Islet of Langerhans (tissue), 1 donor: ENCODE data around the gene PDP2.
"Not testable (repeated sequence)": the region's sequence is repeated elsewhere in the genome, so short reads cannot be mapped to it uniquely, and the experiment has no call there.

Experiments
- FAIRE-seq: peaks from one replicate; lab custom pipeline; 2011; peaks lifted over from hg19 to GRCh38; lab: Jason Lieb, UNC

The PDP2 gene

DNA sequence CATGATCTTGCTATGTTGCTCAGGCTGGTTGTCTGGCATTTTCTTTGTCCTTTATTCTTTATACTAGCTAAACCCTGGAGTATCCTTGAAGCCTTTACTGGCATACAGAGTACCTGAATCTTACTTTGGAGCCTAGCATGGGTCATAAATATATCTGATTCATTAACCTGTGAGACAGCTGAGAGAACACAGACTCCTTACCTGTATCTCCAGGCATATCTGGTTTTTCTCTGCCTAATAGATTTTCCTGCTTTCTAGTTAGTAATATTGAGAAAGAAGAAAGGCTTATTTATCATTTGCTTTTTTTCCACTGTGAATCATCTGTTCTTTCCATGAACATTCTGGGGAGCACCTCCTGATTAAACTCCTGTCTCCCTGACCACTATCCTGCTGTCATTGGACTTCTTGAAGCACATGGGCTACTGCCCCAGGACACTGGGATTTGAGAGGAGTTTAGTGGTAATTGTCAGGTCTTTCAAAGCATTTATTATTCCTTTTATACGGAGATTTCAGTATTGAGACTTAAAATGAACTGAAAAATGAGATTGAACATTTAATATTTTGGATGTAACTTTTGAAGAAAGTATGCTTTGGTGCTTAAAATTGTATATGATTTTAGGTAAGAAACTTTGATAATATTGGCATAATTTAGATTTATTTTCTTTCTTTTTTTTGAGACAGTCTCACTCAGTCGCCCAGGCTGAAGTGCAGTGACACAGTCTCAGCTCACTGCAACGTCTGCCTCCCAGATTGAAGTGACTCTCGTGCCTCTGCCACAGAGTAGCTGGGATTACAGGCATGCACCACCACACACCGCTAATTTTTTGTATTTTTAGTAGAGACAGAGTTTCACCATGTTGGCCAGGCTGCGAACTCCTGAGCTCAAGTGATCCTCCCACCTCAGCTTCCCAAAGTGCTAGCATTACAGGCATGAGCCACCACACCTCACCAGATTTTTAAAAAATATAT is 8.6 kb downstream of the PDP2 start:
- FAIRE-seq, result no peak

DNA sequence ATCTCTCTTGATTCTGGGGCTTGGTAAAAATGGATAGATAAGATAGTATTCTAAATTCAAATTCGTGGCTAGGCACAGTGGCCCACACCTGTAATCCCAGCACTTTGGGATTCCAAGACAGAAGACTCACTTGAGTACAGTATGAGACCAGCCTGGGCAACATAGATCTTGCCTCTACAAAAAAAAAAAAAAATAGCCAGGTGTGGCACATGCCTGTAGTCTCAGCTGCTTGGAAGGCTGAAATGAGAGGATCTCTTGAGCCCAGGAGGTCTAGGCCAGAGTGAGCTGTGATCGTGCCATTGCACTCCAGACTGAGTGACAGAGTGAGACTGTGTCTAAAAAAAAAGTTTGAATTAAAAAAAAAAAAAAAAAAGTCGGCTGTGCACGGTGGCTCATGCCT is 9.3 kb downstream of the PDP2 start:
- FAIRE-seq, result no peak

DNA sequence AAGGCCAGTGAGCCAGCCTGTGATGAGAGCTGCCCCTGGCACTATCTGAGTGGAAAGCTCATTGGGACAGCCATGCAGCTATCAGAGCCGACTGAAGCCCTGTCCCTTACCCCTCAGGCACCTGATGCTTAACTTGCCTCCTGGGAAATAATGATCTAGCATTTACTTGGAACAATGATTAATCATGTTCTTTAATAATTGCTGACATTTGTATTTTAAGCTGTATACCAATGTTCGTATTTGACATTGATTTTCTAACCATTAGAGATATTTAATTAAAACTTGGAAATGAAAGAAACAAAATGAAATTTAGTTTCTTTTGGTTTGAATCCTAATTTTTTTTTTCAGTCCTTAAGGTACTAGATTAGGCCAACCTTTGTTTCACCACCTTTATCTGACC is 10.5 kb downstream of the PDP2 start:
- FAIRE-seq, result no peak

DNA sequence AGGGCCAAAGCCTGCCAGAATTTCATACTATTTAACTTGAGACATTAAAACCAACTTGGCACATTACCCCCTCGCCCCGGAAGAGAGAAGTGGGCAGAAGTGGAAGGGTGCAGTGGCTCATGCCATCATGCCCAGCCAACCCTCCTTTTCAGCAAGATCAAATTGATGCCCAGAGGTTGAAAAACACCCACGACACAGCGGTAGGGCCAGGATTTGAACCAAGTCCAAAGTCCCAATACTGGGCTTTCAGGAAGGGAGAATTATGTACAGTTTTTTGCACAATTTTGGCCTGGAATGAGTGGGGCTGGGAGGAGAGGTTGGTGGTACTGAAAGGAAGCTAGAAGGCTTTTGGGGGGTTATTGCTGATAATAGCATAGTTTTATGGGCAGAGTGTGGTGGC is 11.0 kb downstream of the PDP2 start:
- no peak for FAIRE-seq

DNA sequence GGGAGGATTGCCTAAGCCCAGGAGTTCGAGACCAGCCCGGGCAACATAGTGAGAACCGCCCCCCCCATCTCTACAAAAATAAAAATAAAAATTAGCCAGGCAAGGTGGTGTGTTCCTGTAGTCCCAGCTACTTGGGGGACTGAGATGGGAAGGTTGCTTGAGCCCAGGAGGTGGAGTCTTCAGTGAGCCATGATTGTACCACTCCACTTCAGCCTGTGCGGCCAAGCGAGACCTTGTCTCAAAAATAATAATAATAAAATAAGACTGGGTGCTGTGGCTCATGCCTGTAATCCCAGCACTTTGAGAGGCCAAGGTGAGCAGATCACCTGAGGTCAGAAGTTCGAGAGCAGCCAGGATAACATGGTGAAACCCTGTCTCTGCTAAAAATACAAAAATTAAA is 11.5 kb downstream of the PDP2 start:
- no peak for FAIRE-seq

DNA sequence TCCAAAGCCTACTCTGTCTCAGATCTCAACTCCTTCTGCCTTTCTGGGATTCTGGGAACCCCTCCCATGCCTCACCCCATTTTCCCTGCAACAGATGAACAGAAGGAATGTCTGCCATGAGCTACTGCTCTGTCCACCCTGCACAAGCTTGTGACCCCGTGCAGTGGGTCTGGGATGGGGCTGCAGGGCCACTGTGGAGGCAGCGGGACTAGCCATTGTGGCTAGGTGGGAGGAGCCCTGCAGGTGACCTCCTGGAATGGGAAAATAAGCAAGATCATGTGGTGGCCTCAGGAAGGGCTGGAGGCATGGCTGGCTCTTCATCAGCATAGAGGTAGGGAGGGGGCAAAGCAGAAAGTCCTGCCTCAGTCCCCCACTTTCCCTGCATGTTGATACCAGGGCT is 13.7 kb downstream of the PDP2 start:
- FAIRE-seq, result no peak

DNA sequence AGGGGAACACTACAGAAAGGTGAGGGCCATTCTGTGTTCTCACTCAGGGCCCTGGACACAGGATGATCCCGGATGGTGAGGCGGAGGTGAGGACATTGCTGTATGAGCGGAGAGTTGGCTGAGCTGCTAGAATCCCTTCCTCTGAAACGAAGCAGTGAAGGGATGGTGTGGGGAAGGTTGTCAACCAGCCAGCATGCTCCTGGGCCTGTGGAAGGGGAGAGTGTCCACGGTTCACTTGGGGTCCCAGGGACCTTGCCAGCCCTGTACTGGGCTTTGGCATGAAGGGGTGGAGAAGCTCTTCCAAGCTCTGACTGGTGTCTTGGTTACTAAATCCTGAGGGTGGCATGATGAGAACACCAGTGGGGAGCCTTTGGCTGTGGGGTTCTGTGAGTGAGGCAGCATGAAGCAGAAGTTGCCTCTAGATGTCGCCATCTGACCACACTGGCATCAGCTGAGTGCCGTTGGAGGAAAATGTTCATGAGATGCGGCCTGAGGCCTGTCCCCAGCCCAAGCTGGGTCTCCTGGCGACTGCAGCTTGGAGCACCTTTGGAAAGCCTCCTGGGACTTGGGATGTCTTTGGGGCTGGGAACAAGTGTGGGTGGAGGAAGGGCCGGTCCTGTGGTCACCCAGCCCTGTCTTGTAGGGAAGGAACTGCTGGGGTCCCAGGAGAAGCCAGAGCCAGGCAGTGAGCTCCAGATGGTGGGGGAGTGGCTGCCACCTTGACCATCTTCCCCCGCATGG is 14.8 kb downstream of the PDP2 start:
- FAIRE-seq, result no peak

DNA sequence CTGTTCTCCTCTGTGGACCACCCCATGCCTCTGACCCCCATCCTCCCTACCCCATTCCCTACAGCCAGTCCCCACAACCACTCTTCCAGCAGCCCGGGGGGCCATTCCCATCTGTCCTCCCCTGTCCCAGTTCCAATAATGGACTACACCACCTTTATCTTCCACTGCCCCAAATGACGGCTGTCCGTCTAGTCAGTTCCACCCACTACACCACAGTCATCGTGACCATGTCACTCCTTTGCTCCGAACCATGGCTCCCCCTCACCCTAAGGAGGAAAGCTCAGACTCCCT is 15.3 kb downstream of the PDP2 start:
- no peak for FAIRE-seq

DNA sequence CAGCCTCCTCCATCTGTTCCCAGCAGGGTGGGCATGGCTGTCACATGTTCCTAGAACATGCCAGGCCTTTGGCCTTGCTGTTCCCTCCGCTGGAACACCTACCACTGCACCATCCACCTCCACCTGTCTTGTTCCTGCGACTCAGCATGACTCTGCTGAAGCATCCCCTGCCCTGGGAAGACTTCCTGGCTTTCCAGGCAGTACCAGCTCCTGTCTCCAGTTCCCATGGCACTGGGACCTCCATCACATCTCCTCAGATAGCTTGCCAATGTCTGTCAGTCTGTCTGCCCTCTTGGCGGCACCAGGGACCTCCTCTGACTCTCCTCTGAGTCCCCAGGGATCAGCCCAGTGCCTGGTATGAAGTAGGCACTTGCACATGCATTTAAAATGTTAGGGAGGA is 15.7 kb downstream of the PDP2 start:
- FAIRE-seq, result no peak

DNA sequence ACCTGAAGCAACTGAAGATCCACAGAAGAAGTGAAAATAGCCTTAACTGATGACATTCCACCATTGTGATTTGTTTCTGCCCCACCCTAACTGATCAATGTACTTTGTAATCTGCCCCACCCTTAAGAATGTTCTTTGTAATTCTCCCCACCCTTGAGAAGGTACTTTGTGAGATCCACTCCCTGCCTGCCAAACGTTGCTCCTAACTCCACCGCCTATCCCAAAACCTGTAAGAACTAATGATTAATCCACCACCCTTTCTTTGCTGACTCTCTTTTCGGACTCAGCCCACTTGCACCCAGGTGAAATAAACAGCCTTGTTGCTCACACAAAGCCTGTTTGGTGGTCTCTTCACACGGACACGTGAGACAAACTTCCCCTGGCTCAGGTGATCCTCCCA is 16.4 kb downstream of the PDP2 start:
- FAIRE-seq, result not testable (repeated sequence)

DNA sequence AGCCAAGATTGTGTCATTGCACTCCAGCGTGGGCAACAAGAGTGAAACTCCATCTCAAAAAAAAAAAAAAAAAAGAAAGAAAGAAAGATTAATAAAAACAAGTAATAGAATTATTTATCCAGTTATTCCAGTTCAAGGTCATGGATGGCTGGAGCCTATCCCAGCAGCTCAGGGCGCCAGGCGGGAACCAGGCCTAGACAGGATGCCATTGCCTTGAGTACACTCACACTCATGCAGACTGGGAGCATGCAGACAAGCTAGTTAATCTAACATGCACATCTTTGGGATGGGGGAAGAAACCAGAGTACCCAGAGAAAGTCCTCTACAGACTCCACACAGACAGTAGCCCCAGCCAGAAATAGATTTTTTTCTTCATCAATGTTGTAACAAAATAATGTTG is 17.9 kb downstream of the PDP2 start:
- no peak for FAIRE-seq

DNA sequence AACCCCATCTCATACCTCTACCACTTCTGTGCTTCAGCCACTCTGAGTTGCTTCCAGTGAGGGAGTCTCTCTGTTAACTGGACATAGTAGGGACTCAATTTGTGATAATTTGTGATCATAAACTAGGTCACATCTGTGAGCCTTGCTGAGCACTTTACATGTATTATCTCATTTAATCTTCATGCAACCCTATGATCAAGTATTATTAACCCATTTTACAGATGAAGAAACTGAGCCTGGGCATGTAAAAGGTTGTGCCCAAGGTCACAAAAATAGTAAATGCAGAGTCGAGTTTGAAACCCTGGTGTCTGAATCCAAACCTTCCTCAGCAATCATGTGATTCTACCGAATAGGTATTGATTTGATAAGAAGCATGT is 18.6 kb downstream of the PDP2 start:
- no peak for FAIRE-seq

DNA sequence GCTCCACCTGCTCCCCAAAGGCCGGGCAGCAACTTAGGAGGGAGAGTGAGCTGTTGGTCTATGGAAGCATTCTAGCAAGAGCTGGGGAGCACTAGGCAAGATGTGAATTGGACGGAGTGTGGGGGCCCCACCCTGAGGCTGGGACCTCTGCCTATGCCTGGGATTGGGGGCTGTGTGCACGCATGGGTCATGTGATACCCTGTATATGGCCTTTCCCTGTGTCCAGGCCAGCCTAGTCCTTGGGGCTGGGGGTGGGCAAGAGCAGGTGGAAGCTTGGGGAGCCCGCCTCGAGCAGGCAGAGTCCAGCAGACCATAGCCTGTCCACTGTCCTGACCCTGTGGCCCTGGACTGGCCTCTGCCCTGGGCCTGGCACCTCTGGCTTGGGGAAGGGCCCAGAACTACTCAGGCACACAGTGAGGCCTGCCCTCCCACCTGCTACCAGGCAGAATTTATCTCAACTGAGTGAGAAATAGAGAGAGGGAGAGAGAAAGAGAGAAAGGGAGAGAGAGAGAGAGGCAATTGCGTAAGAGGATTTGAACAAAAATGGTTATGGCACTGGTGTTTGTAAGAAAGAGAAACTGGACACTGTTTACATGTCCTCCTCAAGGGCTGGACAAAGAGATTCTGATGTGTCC is 19.1 kb downstream of the PDP2 start:
- no peak for FAIRE-seq

DNA sequence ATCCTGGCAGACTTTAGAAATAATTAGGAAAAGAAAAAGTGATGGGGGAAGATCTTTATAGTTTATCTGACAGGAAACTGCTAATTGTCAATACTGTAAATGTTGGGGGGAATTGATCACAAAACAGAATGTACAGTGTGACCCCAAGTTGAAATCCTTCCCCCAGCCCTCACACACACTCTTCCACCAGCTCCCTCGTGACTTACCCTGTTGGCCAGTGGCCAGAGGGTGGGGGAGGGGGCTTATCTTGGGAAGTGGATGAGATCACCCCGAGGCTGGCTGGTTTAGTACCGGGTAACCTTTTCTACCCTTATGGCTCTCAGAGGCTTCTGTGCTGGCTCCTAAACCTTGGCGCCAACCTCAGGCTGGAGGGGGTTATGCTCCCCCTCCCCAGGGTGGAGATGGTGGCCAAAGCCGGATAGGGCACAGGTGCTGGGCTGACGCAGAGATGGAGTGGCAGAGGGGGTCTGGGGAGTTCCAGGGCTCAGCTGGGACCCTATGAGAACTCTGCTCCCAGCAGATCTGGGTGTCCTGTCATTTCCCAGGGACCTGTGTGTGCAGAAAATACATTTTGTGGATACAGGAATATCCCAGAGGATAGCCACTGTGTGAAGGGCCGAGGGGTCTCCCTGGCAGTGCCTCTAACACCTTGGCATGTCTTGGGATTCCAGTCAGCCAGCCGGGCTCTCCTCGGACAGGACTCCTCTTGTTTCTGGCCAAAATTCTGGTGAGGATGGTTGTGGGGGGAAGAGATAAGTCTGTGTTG is 19.8 kb downstream of the PDP2 start:
- FAIRE-seq, result no peak

DNA sequence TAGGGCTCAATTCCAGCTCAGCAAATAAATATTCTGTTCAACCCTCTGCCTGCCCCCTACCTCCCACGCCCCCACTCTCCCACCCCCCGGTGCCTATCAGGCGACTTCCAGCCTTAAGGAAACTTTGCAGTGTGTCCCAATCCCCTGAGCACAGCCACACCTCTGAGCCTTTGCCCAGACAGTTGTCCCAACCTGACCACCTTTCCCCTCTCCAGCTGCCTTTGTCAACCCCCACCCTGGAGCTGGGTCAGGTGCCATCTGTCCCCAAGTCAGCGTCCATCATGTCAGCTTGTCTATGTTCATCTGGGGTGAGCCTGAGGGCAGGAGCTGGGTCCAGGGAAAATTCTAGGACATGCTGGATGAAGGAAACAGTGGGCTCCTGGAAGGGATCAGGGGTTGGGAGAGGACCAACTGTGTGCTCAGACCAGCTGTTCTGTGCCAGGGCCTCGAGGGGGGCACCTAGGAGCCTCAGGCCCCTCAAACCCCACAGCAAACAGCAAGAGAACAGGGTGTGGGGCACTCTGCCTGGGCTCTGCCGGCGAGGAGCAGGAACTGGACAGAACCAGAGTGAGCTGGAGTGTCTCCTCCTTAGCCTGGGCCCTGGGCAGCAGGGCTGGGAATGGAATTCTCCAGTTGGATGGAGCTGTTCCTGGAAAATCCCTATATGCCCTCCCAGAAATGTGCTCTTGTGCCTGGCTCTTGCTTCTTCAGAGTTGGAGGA is 20.6 kb downstream of the PDP2 start:
- FAIRE-seq, result no peak

DNA sequence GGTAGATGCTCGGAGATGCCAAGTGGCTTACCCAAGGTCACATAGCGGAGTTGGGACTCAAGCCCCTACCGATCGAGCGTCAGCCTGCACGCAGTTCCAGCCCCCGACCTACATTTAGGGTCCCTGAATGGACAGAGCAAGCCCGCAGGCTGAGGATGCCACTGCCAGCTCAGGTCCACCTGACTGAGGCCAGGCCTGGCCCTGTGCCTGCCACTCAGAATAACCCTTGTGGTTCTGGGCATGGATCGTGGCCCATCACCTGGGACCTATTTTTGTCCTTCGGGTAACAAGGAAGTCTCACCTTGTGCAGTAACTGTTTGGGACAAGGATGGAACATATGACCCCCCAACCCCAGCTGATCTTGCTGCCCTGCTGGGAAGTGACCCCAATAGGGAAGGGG is 21.3 kb downstream of the PDP2 start:
- FAIRE-seq, result no peak

DNA sequence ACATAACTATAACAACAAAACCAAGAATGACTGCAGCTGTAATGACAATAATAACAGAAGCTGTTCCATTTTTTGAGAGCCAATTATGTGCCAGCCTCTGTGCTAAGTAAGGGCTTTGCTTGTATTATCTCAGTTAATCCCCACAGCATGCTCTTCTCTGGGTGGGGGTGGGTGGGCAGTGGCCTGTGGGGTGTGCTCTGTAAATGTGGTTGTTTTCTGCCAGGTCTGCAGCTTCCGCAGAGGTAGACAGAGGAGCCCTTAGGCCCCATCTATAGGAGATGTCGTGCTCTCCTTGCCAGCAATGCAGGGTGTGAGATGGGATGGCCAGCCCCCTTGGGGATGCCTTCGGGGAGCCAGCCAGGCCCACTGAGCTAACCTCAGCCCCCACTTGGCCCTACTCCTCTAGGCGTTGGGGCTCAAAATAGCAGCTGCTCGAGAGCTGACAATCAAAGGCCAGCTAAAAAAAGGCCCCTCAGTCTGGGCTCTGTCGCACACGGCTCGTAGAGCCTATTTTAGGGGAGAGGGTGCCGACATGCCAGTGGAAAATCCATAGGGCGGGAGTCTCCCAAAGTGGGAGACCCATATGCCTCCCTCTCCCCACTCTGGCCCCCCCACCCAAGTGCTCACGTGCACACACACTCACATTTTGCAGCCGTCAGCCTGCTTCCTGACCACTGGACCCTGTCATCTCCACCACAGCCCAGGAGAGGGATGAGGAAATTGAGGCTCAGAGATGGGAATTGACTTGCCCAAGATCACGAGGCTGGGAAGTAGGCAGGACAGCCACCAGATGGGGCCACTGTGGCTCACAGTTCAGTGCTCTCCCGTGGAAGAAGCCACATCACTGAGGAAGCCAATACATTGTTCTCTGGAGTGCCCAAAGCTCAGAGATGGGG is 22.6 kb downstream of the PDP2 start:
- FAIRE-seq, result no peak

DNA sequence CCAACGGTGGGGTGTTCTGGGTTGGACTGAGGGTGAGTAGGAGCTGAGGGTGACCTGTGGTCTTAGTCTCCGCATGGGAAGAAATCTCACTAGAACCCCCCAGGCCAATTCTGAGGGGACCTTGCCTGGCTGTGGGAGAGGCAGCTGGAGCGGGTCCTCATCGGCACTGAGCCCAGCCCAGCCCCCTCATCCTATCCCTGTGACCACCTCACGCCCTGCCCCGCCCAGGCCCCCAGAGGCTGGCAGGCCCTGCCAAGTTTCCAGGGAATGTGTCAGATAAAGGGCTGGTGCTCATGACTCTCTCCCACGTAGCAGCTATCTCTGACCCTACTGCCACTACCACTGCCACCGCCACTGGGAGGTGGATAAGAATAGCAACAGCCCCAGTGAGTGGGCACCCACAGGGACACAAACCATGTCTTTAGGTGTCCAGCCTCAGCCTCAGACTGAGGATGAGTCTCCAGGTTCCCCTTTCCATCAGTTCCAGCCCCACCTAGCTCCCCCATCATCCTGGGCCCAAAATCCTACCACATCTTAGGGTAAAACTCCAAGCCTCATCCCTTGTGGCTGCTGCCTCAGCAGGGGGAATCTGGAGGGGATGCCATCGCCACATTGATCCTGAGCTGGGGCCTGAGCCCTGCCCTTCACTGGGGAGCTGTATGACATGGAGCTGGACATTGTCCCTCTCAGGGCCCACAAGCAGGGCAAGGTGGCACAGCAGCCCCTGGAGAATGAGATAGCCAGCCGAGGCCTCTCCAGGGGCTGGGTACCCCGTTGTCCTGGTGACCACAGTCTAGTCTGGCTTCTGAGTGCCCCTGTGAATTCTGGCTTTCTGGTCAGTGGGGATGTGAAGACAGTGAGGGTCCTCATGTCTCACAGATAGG is 23.5 kb downstream of the PDP2 start:
- FAIRE-seq, result no peak

DNA sequence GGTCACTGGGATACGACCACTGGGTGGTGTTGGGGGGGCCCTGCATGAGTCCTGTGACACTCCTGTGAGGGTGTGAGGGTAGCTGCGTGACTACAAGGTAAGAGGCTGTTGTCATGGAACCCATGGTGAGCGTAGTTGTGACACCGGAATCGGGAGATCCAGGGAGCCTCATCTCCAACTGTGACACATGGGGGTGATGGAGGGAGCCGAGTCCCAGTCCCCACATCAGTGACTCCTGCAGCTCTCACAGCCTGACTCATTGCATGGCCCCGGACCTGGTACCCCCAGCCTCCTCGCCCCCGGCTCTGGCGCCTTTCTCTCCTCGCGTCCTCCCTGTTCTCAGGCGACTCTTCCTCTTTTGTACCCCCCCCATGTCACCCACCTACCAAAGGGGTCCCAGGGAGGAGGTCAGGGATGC is 24.1 kb downstream of the PDP2 start:
- no peak for FAIRE-seq
